Measurements from ENCODE around the gene RPTOR.

RPTOR gene

GRCh38 chr17:80887639-80888175, 343.1 kb downstream of the RPTOR start:
- in situ Hi-C loops (cut with HindIII; ENCODE audit: low sequenced_read_pairs) = no loop called here
- TF ChIP-seq, protein P1, sequence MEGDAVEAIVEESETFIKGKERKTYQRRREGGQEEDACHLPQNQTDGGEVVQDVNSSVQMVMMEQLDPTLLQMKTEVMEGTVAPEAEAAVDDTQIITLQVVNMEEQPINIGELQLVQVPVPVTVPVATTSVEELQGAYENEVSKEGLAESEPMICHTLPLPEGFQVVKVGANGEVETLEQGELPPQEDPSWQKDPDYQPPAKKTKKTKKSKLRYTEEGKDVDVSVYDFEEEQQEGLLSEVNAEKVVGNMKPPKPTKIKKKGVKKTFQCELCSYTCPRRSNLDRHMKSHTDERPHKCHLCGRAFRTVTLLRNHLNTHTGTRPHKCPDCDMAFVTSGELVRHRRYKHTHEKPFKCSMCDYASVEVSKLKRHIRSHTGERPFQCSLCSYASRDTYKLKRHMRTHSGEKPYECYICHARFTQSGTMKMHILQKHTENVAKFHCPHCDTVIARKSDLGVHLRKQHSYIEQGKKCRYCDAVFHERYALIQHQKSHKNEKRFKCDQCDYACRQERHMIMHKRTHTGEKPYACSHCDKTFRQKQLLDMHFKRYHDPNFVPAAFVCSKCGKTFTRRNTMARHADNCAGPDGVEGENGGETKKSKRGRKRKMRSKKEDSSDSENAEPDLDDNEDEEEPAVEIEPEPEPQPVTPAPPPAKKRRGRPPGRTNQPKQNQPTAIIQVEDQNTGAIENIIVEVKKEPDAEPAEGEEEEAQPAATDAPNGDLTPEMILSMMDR (IDR thresholded peaks at IDR 0.05; ENCODE audit: low read depth, low read length, missing control alignments) = no peak
- no peak overlapping the region for H3K4me3 ChIP-seq (ENCODE audit: low read depth, low read length)
- DNase-seq (ENCODE audit: low read depth) = no peak

GRCh38 chr17:80888276-80889160, 343.9 kb downstream of the RPTOR start:
- TF ChIP-seq, protein P1 (IDR thresholded peaks at IDR 0.05; ENCODE audit: low read depth, low read length, missing control alignments) = no peak
- in situ Hi-C loops (cut with HindIII; ENCODE audit: low sequenced_read_pairs) = no loop called here
- H3K4me3 ChIP-seq (ENCODE audit: low read depth, low read length) = no peak overlapping the region
- DNase-seq (ENCODE audit: low read depth) = no peak

- in situ Hi-C loops (cut with HindIII; ENCODE audit: low sequenced_read_pairs) = no loop called here
- H3K4me3 ChIP-seq (ENCODE audit: low read depth, low read length) = no peak overlapping the region
- DNase-seq (ENCODE audit: low read depth) = no peak
- TF ChIP-seq, protein P1 (IDR thresholded peaks at IDR 0.05; ENCODE audit: low read depth, low read length, missing control alignments) = no peak
Observed at GRCh38 chr17:80889231-80890195, 344.9 kb downstream of the RPTOR start.

- DNase-seq (ENCODE audit: low read depth) = no peak
- in situ Hi-C loops (cut with HindIII; ENCODE audit: low sequenced_read_pairs) = no loop called here
Observed at GRCh38 chr17:80890196-80890920, 345.7 kb downstream of the RPTOR start.

GRCh38 chr17:80890921-80891396, 346.3 kb downstream of the RPTOR start:
- in situ Hi-C loops (cut with HindIII; ENCODE audit: low sequenced_read_pairs) = no loop called here
- TF ChIP-seq, protein P1 (IDR thresholded peaks at IDR 0.05; ENCODE audit: low read depth, low read length, missing control alignments) = no peak
- H3K4me3 ChIP-seq (ENCODE audit: low read depth, low read length) = no peak overlapping the region
- DNase-seq (ENCODE audit: low read depth) = no peak

More at GRCh38 chr17:80890196-80890920, 345.7 kb downstream of the RPTOR start:
- TF ChIP-seq, protein P1 (IDR thresholded peaks at IDR 0.05; ENCODE audit: low read depth, low read length, missing control alignments) = no peak
- H3K4me3 ChIP-seq (ENCODE audit: low read depth, low read length) = no peak overlapping the region
